HG02763 (cell line): Measurements from ENCODE around the gene NHEJ1.

Experiments used
- ATAC-seq: cut with Tn5 transposase; IDR thresholded peaks from one replicate; pipeline ENCODE4 v1.9.1; 2021; ENCODE audit warnings: mild to moderate bottlenecking, moderate library complexity; ENCODE audit not compliant: unreplicated experiment

NHEJ1 gene

GRCh38 chr2:219090436-219091299 is 69.9 kb downstream of the NHEJ1 start:
- ATAC-seq = no peak

DNA sequence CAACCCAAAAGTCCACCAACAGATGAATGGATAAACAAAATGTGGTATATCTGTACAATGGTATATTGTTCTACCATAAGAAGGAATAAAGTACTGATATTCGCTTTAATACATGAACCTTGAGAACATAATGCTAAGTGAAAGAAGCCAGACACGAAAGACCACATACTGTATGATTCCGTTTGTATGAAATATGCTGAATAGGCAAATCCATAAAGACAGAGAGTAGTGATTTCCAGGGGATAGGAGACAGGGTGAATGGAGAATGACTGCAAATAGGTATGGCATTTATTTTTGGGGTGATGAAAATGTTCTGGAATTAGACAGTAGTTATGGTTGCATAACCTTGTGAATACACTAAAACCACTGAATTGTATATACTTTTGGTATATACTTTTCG is 71.3 kb downstream of the NHEJ1 start:
- no peak for ATAC-seq

- ATAC-seq = no peak
Measured at GRCh38 chr2:219087848-219088247, 72.8 kb downstream of the NHEJ1 start.

GRCh38 chr2:219087361-219087760 is 73.3 kb downstream of the NHEJ1 start:
- no peak for ATAC-seq

DNA sequence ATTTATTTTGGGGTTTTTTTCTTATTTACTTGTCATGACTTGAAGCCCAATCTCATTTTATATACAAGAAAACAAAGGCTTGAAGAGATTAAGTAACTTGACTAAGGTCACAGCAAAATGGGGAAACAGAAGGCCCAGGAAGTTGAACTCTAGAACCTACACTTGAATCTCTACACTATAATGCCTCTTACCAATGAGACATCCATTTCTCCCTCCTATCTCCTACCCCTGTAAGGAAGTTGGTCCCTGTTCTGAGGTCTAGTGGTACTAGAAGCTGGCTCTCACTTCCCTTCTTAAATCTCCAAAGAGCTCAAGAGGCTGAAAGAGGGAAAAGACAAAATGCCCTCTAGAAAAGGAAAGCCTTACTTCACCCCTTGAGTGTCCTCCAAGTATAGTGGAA is 74.4 kb downstream of the NHEJ1 start:
- ATAC-seq = no peak

GRCh38 chr2:219084791-219085190 is 75.8 kb downstream of the NHEJ1 start:
- ATAC-seq = no peak

- ATAC-seq = no peak
Measured at GRCh38 chr2:219082332-219082958, 78.2 kb downstream of the NHEJ1 start.

GRCh38 chr2:219081701-219082331 is 78.8 kb downstream of the NHEJ1 start:
- no peak for ATAC-seq

DNA sequence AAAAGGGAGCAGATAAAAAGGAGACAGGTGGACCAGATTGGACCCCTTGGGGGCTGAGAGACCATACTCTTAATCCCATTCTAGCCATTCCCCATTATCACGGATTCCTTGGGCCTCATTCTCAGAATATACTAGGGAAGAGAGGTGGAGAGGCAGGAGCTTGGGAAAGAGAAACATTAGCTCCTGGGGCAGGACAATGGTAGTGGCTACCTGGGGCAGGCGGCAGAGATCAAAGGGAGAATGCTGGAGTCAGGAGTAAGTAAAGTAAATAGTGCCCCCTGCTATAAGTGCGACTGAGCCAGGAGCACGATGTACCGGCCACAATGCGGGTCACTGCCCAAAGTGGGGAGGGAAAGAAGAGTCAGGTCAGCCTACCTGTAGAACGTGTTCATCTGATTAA is 79.5 kb downstream of the NHEJ1 start:
- ATAC-seq = no peak

- no peak for ATAC-seq
Measured at GRCh38 chr2:219079417-219079816, 81.2 kb downstream of the NHEJ1 start.

DNA sequence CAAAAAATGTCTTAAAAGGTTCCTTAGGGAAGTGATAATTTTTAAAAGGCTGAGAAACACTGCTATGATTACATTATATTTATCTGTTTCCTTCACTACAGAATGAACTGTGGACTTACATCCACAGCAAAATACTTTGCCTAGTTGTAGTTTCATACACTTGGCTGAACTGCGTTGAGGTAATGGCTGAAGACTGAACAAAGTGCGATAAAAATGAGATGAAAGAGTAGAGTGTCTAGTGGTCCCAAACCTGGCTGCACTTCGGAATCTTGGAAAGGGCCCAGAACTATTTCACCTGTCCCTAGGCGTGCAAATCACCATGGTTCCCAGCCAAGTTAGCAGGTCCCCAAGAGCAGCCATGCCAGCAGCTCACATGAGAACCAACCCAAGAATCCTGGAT is 81.7 kb downstream of the NHEJ1 start:
- no peak for ATAC-seq

GRCh38 chr2:219078126-219078525 is 82.5 kb downstream of the NHEJ1 start:
- no peak for ATAC-seq

- ATAC-seq = no peak
Measured at GRCh38 chr2:219076253-219076652, 84.4 kb downstream of the NHEJ1 start.

GRCh38 chr2:219073413-219074129 is 87.0 kb downstream of the NHEJ1 start:
- ATAC-seq = no peak

- no peak for ATAC-seq
Measured at GRCh38 chr2:219072741-219073250, 87.8 kb downstream of the NHEJ1 start.

DNA sequence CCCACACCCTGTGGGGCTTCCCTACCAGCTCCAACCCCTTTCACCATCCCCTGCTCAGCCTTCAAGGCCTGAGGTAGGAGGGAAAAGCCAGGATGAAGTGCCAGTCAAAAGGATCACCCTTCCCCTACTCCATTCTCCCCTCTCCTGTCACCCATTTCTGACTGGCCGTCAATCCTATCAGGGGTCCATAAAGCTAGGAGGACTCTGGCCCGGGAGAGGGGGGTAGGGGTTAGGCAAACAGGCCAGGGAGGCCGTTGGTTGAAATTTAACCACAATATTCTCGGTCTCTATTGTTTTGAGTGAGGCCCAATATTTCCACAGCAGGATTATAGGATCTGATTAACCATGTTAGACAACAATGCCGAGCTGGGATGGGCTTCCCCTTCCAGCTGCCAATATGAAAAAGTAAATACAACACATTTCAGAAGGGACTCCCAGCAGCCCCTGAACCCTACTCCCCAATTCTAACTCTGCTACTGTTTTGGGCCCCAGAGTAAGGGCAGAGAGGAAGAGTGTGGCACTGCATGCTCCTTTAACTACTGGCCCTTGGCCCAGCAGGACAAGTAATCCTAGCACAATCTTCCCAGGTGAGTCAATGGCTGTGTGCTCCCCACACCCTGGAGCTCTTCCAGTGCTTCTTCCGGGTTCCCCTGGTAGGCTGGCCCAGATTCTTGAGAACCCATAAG is 89.3 kb downstream of the NHEJ1 start:
- ATAC-seq = no peak

- ATAC-seq = no peak
Measured at GRCh38 chr2:219065484-219065883, 95.1 kb downstream of the NHEJ1 start.

GRCh38 chr2:219062081-219062480 is 98.5 kb downstream of the NHEJ1 start:
- ATAC-seq = no peak

DNA sequence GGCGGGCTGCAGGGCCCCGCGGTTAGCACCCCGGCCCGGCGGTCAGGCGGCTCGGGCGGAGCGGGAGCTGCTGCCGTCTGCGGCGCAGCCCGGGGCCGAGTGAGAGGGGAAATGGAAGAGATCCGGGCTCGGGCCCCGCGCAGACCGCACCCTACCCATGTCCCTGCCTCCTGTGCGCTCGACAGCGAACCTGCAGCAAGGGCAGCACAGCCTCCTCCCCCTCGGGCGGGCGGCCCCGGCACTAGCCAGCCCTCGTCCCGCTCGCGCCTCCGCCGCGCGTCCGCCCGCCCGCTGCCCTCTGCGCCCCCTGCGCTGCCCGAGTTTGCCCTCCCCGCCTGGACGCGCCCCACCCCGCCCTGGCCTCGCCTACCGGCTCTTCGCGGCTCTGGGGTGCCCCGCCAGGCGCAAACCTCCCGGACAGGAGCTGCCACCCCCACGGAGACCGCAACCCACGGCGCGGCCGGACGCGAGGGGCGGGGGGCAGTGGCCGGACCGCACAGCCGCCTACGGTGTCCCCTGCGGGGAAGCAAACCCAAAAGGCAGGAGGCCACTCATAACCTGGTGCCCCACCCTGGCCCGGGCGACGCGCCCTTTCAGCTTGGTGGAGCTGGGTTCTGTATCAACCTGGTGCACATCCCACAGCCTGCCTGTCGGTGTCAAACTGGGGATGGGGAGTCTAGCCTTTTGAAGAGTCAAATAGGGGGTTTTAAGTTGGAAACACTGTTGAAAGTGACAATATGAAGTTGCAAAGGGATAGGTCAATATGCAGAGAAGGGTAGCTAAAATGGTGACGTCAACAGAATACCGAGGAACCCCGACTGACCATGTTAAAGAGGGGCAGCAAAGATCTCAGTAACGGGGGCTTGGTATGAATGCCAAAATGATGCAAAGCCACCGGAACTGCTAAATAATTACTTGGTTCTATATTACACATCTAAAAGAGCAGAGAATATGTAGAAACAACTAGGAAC is 99.5 kb downstream of the NHEJ1 start, which contains the start of gene IHH:
IHH (minus strand) TSS at position 101 of the 971 bp plus-strand sequence. CDS start 454 bp downstream, outside the sequence.
- no peak for ATAC-seq
